ENCODE measurements around the gene XYLT1. TPM values are rescaled to one million over a fixed set of nuclear protein-coding genes. Genes with fewer than 3 reads are reported as not detected.

Gene XYLT1
- polyA plus RNA-seq, 1 donor (not counting 4 experiments of a cell fraction or from before 2014, with no cell fraction given): 4.4 TPM

GRCh38 chr16:17519101-17519955, 48.6 kb upstream of the XYLT1 start:
- TF ChIP-seq EZH2 (IDR thresholded peaks at IDR 0.05; ENCODE audit: low read length): no peak
- TF ChIP-seq, protein P1, sequence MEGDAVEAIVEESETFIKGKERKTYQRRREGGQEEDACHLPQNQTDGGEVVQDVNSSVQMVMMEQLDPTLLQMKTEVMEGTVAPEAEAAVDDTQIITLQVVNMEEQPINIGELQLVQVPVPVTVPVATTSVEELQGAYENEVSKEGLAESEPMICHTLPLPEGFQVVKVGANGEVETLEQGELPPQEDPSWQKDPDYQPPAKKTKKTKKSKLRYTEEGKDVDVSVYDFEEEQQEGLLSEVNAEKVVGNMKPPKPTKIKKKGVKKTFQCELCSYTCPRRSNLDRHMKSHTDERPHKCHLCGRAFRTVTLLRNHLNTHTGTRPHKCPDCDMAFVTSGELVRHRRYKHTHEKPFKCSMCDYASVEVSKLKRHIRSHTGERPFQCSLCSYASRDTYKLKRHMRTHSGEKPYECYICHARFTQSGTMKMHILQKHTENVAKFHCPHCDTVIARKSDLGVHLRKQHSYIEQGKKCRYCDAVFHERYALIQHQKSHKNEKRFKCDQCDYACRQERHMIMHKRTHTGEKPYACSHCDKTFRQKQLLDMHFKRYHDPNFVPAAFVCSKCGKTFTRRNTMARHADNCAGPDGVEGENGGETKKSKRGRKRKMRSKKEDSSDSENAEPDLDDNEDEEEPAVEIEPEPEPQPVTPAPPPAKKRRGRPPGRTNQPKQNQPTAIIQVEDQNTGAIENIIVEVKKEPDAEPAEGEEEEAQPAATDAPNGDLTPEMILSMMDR (optimal IDR thresholded peaks at IDR 0.05 in 1 of 3, IDR thresholded peaks at IDR 0.05 in 1 of 3, conservative IDR thresholded peaks at IDR 0.05 in 1 of 3; ENCODE audit: extremely low read depth in 1 of 3, insufficient read depth in 2 of 3, low read length in 3 of 3): no peak
- FAIRE-seq (no peak), DNase-seq (ENCODE audit: low read depth, low spot score) (no peak)
- no peaks in the 10 kb centered on the region for H3K27me3 ChIP-seq (ENCODE audit: control insufficient read depth, extremely low read depth, insufficient read depth, low read length)
- H3K9ac ChIP-seq (ENCODE audit: control insufficient read depth, extremely low read depth, insufficient read depth, low read length): no peak overlapping the region
- no peak overlapping the region for H3K4me3 ChIP-seq (ENCODE audit: control insufficient read depth in 2 of 3, extremely low read depth in 1 of 3, insufficient read depth in 2 of 3, low read depth in 1 of 3, low read length in 3 of 3)
- no peak overlapping the region for H3K4me2 ChIP-seq (ENCODE audit: control insufficient read depth, extremely low read depth, insufficient read depth, low read depth, low read length)
- H3K36me3 ChIP-seq (ENCODE audit: control insufficient read depth in 2 of 2, extremely low read depth in 1 of 2, insufficient read depth in 2 of 2, low read length in 2 of 2): no peaks in the 10 kb centered on the region
- H3K79me2 ChIP-seq (ENCODE audit: control insufficient read depth, insufficient read depth, low read length): no peaks in the 10 kb centered on the region
- no peaks in the 10 kb centered on the region for H3K9me3 ChIP-seq (ENCODE audit: control insufficient read depth, low read depth, low read length)
- dilution Hi-C loops (cut with MboI; ENCODE audit: extremely low pct_ligation_motif_present, low sequenced_read_pairs): no loop called here
- H4K20me1 ChIP-seq (ENCODE audit: control insufficient read depth, extremely low read depth, insufficient read depth, low read length): no peaks in the 10 kb centered on the region
- no peaks in the 10 kb centered on the region for H3K9me1 ChIP-seq (ENCODE audit: control insufficient read depth, extremely low read depth, insufficient read depth, low read length)
- H3K27ac ChIP-seq (ENCODE audit: control insufficient read depth, insufficient read depth, low read length): no peak overlapping the region
- H3K4me1 ChIP-seq (ENCODE audit: control insufficient read depth, extremely low read depth, insufficient read depth, low read length): peaks cover 34% of the 10 kb centered on the region
- no peak overlapping the region for H2AFZ ChIP-seq (ENCODE audit: control insufficient read depth, low read length)

DNA sequence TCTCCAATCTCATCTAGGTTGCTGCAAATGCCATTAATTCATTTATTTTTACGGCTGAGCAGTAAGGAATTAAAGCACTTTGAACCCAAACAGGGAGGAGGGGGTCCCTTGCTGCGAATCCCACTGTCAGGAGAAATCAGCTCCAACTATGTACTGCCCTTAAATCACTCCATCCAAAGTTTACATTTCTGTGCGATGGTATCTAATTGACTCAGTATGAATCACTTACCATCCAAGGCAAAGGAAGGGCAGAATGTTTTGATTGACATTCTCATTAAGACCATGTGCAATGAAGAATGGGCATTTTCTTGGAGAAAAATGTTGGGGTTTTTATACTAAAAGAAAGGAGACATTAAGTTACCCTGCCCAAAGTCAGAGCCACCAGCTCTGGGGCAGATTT, 47.7 kb upstream of the XYLT1 start:
- TF ChIP-seq, protein P1 (optimal IDR thresholded peaks at IDR 0.05 in 1 of 3, IDR thresholded peaks at IDR 0.05 in 1 of 3, conservative IDR thresholded peaks at IDR 0.05 in 1 of 3; ENCODE audit: extremely low read depth in 1 of 3, insufficient read depth in 2 of 3, low read length in 3 of 3): no peak
- no peak for TF ChIP-seq EZH2 (IDR thresholded peaks at IDR 0.05; ENCODE audit: low read length)
- Histone ChIP-seq H3K9ac (ENCODE audit: control insufficient read depth, extremely low read depth, insufficient read depth, low read length) (no peak overlapping the region), H3K9me3 (ENCODE audit: control insufficient read depth, low read depth, low read length) (no peaks in the 10 kb centered on the region), H3K79me2 (ENCODE audit: control insufficient read depth, insufficient read depth, low read length) (no peaks in the 10 kb centered on the region), H3K4me1 (ENCODE audit: control insufficient read depth, extremely low read depth, insufficient read depth, low read length) (peaks cover 34% of the 10 kb centered on the region), H4K20me1 (ENCODE audit: control insufficient read depth, extremely low read depth, insufficient read depth, low read length) (no peaks in the 10 kb centered on the region), H3K36me3 (ENCODE audit: control insufficient read depth in 2 of 2, extremely low read depth in 1 of 2, insufficient read depth in 2 of 2, low read length in 2 of 2) (no peaks in the 10 kb centered on the region), H2AFZ (ENCODE audit: control insufficient read depth, low read length) (no peak overlapping the region), H3K4me2 (ENCODE audit: control insufficient read depth, extremely low read depth, insufficient read depth, low read depth, low read length) (no peak overlapping the region), H3K27me3 (ENCODE audit: control insufficient read depth, extremely low read depth, insufficient read depth, low read length) (no peaks in the 10 kb centered on the region), H3K4me3 (ENCODE audit: control insufficient read depth in 2 of 3, extremely low read depth in 1 of 3, insufficient read depth in 2 of 3, low read depth in 1 of 3, low read length in 3 of 3) (no peak overlapping the region), H3K9me1 (ENCODE audit: control insufficient read depth, extremely low read depth, insufficient read depth, low read length) (no peaks in the 10 kb centered on the region), H3K27ac (ENCODE audit: control insufficient read depth, insufficient read depth, low read length) (no peak overlapping the region)
- dilution Hi-C loops (cut with MboI; ENCODE audit: extremely low pct_ligation_motif_present, low sequenced_read_pairs): no loop called here
- FAIRE-seq: peak; percentile 20
- no peak for DNase-seq (ENCODE audit: low read depth, low spot score)
